ENCODE data around the gene VSIG4. TPM values are rescaled to one million over a fixed set of nuclear protein-coding genes. Genes with fewer than 3 reads are reported as not detected.

Gene VSIG4
- total RNA-seq, 1 donor from 2014 or later, result 61.5 TPM

- no peak for DNase-seq (ENCODE audit: low spot score)
Measured at GRCh38 chrX:66008328-66008970, 31.4 kb downstream of the VSIG4 start.

GRCh38 chrX:66007851-66008250 is 32.0 kb downstream of the VSIG4 start:
- DNase-seq (ENCODE audit: low spot score), result no peak

DNA sequence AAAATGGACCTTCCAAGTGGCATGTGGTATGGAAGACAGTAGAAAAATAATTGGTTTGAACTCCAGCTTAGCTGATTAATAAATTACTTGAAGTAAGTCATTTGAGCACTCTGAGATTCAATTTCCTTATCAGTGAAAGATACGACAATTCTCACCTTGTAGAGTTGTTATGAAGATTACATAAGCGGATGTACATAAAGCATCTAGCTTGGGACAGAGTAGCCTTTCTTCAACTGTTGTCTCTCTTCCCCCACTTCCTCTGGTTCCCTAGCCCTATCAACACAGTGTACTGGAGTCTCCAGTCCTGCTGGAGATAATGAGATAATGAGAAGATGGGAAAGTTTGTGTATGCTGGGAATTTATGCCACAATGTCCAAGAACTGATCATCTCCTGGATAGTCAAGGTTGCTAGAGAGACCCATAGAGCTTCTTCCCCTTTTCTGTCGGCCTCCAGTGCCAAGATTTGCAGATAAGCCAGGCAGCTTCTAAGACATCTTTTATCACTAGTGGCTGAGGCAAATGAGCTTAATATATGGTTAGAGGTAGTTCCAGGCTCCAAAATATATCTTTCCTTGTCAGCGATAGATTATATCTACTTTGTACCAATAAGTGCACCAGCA is 33.9 kb downstream of the VSIG4 start:
- no peak for DNase-seq (ENCODE audit: low spot score)

DNA sequence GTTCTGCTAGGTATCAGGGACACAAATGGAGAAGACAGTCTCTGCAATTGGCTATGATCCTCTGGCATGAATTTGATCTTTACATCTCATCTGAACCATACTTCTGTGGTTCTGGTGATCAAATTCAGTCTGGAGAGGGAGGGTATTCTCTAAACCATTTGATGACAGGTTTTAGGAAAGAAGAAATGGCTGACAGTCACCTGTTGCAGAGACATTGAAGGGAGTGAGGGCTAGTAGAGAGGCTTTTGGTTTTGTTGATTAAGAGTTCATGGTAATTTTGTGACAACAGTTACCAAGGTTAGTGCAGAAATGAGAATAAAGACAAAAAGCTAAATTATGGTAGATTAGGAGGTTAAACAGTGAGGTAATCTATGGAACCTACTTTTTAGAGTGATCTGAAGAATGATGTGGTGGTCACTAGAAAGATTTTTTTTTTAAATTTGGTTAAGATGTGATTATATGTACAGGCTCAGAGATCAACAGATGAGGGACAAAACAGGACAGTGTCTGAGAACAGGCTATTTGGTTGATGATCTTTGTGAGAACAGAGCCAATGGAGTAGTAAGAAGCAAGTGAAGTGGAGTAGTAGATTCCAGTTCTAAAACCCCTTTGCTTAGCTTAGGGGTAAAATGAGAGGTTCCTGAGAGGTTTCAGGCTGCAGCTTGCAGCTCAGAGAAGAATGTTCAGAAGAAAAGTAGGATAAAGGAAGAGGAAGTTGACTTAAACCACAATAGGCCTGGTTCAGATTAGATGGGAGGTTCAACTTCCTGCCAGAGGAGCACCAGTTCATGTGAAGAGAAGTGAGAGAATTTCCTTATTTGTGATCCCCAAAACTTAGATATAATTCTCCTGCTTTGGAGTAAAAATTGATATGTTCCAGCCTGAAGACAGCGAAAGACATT is 34.7 kb downstream of the VSIG4 start:
- no peak for DNase-seq (ENCODE audit: low spot score)

- DNase-seq (ENCODE audit: low spot score), result no peak
Measured at GRCh38 chrX:66002824-66003680, 36.8 kb downstream of the VSIG4 start.

- no peak for DNase-seq (ENCODE audit: low spot score)
Measured at GRCh38 chrX:66001596-66001995, 38.3 kb downstream of the VSIG4 start.

DNA sequence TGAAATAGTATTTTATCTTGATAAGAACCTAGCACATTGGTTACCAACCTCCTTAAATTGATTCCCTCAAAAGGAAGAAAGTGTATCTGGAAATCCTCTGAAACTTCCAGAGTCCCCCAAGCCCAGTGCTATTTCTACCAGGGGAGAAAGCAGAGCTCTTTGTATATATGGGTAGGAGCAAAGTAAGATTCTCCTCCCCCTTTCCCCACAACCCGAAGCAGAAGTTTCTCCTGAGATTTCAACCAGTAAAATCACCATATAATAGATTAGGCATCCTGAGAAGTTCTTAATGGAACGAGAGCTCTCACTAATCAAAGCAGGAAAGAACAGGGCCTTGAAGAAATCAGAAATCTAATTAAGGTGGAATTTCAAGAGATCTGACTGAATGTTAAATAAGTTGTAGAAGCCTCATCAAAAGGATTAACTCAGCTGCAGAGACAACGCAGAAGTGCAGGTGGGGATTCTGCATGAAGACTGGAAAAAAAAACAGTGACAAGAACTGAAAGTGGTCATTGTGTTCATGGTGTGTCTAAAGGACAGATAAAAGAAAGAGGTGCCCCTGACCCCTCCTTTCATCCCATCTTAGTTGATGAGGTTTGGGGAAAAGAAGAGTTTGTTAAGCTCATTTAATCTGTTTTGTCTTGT is 39.1 kb downstream of the VSIG4 start:
- DNase-seq (ENCODE audit: low spot score), result no peak

DNA sequence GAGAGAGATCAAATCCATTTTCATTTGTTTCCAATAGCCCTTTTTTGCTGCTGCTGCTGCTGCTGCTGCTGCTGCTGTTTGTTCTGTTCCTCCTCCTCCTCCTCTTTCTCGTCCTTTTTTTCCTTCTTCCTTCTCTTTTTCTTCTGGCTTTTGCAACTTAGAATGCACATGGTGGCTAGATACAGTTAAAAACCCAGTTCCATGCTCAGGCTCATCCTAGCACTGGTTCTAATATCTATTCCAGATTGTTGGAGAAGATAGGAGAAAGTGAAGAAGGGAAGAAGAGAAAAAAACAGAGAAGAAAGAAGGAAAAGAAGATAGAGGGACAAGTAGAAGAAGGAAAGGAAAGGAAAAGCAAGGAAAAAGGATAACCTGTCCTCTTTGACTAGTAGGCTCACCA is 39.7 kb downstream of the VSIG4 start:
- DNase-seq (ENCODE audit: low spot score), result no peak

- DNase-seq (ENCODE audit: low spot score), result no peak
Measured at GRCh38 chrX:65999563-66000148, 40.2 kb downstream of the VSIG4 start.

GRCh38 chrX:65999029-65999562 is 40.8 kb downstream of the VSIG4 start:
- no peak for DNase-seq (ENCODE audit: low spot score)

- no peak for DNase-seq (ENCODE audit: low spot score)
Measured at GRCh38 chrX:65997978-65998717, 41.7 kb downstream of the VSIG4 start.

DNA sequence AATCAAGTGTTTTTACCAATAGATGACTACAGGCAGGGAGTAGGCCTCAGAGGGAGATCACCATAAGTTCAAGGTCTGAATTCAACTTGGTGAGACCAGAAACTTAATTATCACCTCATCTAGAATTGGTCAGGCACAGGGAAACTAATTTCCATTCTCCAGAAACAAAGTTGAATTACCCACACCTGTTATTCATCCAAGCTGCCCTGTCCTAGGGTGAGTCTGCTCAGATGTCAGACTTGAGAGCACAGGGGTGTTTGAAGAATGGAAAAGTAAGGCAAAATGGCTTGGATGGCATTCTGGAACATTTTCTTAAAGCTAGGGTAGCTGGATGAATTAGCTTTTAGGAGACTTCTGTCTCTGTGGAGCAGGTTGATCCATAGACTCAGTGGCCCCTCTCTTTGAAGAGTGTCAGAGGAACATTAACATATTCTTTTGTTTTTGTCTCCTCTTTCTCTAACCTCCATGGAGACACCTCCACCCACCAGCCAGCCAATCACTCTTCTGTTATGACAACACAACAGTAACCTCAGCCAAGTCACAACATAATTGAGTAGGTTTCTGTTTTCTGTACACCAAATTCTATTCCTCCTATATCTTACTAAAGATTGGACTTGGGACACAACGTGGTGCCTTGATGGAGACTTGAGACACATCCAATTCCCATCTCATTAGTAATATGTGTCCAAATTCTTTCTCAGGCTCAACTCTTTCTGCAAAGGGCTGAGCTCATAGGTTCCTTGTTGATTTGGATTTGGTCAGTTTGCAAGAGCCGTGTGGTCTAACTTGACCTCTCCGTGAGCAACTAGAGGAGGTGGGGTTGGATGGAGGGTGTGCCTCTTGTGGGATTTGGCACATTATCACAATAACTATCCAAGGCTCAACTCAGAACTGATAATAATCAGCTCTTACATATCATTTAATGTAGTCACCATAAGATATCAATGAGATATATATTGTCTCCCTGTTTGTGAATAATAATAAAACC is 45.1 kb downstream of the VSIG4 start:
- no peak for DNase-seq (ENCODE audit: low spot score)

DNA sequence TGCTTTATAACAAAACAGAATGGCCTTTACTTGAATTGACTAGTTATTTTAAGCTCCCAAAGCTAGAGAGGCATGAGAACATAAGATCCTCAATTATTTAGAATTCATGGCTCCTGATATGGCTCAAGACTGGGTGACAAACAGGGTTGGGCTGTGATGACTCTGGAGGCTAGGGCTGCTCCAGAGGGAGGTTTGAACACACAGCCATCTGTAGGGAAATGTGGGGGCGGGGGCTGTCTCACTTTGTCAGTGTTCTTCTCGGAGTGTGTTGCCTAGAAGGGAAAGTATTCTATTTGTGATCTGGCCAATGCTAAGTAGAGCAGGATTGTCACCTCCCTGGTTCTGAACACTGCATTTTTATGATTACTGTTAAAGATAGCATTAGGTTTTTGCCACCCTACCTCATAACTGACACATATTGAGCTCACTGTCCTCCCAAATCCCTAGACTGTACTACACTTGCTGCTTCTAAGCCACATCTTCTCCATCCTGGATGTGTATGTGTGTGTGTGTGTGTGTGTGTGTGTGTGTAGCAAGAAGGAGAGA is 45.9 kb downstream of the VSIG4 start:
- no peak for DNase-seq (ENCODE audit: low spot score)

- no peak for DNase-seq (ENCODE audit: low spot score)
Measured at GRCh38 chrX:65993332-65993731, 46.5 kb downstream of the VSIG4 start.

DNA sequence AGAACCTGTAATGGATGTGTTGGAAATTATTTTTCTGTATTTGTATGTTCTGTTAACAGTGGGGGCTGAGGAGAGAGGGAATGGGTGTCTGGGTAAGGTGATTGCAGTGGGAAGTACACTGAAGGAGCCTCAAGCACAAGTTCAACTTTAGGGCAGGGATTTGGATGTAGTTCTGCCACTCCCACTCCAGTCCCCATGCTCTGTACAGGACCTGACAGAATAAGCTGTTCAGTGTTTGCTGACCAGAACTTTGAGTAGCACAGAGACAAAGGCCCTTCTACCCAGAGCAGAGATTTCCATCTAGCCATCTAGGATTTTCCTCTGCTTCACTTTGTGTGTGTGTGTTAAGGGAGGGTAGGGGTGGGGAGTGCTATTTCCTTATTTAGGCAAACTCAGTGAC is 49.2 kb downstream of the VSIG4 start:
- no peak for DNase-seq (ENCODE audit: low spot score)

GRCh38 chrX:65987811-65988210 is 52.1 kb downstream of the VSIG4 start:
- no peak for DNase-seq (ENCODE audit: low spot score)

GRCh38 chrX:65985922-65986588 is 53.8 kb downstream of the VSIG4 start:
- peak; percentile 34 for DNase-seq (ENCODE audit: low spot score)

- DNase-seq (ENCODE audit: low spot score), result no peak
Measured at GRCh38 chrX:65985211-65985610, 54.7 kb downstream of the VSIG4 start.
